ENCODE measurements around the gene SLC26A11. TPM values are rescaled to one million over a fixed set of nuclear protein-coding genes. Genes with fewer than 3 reads are reported as not detected.
A peak's percentile ranks its signal among the peaks of the same experiment; 100 is the strongest.

SLC26A11 gene
- total and polyA plus RNA-seq, 2 of the 13 experiments (the other 11 are each of a cell fraction or from before 2014, with no cell fraction given), result 8.7 to 13.2 TPM

DNA sequence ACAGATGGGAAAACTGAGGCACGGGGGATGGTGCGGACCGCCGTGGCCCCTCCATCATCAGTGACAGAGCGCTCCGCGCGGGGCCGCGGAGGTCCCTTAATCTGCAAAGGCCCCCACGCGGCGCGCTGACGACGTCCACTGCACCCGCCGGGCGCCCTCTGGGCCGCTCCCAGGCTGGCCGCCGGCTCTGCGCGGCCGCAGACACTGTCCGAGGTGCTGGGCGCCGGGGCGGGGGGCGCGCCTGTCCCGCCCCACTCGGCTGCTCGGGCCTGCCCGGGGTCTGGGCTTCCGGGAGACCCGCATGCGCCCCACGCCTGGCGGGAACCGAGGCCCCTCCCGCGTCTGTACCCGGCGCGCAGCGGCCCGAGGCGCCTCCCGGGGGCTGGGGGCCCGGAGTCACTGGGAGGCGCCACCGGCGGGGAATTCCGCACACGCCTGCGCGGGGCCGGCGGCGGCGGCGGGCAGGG is 39.9 kb downstream of the SLC26A11 start (continued):
- no peak for TF ChIP-seq GABPA (IDR thresholded peaks at IDR 0.05; ENCODE audit: low read depth, low read length)
- TF ChIP-seq GABPA (CRISPR knock-in tag; IDR thresholded peaks at IDR 0.05; ENCODE audit: low read depth), result no peak

DNA sequence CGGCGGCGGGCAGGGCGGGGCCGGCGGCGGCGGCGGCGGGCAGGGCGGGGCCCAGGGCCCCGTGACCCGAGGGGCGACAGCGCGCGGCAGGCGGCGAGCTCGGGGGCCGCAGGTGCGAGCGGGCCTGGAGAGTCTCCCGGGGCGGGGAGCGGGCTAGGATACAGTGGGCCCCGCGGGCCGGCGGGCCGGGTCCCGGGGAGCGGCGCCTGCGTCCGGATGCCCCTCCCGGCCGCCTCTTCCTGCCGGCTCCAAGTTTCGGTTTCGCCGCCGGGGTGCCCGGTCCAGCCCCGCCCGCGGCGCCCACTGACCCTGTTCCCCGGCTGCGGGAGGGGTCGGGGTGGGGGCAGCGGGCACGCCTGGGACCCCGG is 40.5 kb downstream of the SLC26A11 start, which contains the start of gene RNF213:
Gene RNF213 (plus strand): TSS at position 62 of the 368 bp plus-strand sequence. CDS start 2,830 bp downstream, outside the sequence.
- POLR2A ChIA-PET, result interaction anchor here (0.9 to 3.5 kb wide), 7 partner anchors 28 to 267 kb away, joined by 3 to 31 read pairs (median 6); partner anchors contain the start of genes EIF4A3, SGSH and SLC26A11
- BruUV-seq (replicated peaks), result no TSS peak
- 0% methylated on average over 5 of the region's 54 CpGs for WGBS (ENCODE audit: low lambda C conversion rate)
- DNase-seq (ENCODE audit: low spot score), result no peak
- in situ Hi-C loops (cut with HindIII; ENCODE audit: extremely low pct_ligation_motif_present, low pct_unique_long_range_greater_than_20kb) (no loop called here), intact Hi-C loops (cut with micrococcal nuclease; ENCODE audit: unreplicated experiment) (no loop called here)
- Histone ChIP-seq H3K9me3 (ENCODE audit: low read length) (no peaks in the 10 kb centered on the region), H3K27ac (ENCODE audit: extremely low read length, insufficient read depth, low read length) (peak within 1 kb of the TSS; percentile 94), H4K20me1 (ENCODE audit: insufficient read depth, low read length) (no peaks in the 10 kb centered on the region), H3K4me2 (ENCODE audit: low read depth, low read length) (peak within 1 kb of the TSS; percentile 99), H3K4me3 (replicated peaks in 1 of 3; ENCODE audit: insufficient read depth in 1 of 3, low read depth in 2 of 3, low read length in 3 of 3) (peak within 1 kb of the TSS; percentile 84 to 100 (median 89)), H2AFZ (ENCODE audit: low read length) (no peak within 1 kb of the TSS), H3K79me2 (ENCODE audit: insufficient read depth, low read length) (peaks cover 6% of the 10 kb centered on the region), H3K27me3 (ENCODE audit: control insufficient read depth in 1 of 2, insufficient read depth in 2 of 2, low read length in 2 of 2) (no peaks in the 10 kb centered on the region; a peak in 1 of 5 replicates), H3K4me1 (ENCODE audit: insufficient read depth, low read length) (peaks cover 50% of the 10 kb centered on the region), H3K36me3 (replicated peaks in 1 of 2; ENCODE audit: control insufficient read depth in 1 of 2, insufficient read depth in 2 of 2, low read length in 2 of 2) (no peaks in the 10 kb centered on the region), H3K9ac (ENCODE audit: insufficient read depth, low read depth, low read length) (peak within 1 kb of the TSS; percentile 92)
- FAIRE-seq, result no peak
- ATAC-seq, result peak; percentile 36
- CTCF ChIA-PET (ENCODE audit: low intra/inter-chr PET ratio, low total read pairs), result no interaction called here
- no peak for TF ChIP-seq SUZ12 (IDR thresholded peaks at IDR 0.05; ENCODE audit: low read depth, low read length)
- no peak for TF ChIP-seq NR2C2 (CRISPR knock-in tag; IDR thresholded peaks at IDR 0.05; ENCODE audit: borderline replicate concordance)
- TF ChIP-seq, protein P1, sequence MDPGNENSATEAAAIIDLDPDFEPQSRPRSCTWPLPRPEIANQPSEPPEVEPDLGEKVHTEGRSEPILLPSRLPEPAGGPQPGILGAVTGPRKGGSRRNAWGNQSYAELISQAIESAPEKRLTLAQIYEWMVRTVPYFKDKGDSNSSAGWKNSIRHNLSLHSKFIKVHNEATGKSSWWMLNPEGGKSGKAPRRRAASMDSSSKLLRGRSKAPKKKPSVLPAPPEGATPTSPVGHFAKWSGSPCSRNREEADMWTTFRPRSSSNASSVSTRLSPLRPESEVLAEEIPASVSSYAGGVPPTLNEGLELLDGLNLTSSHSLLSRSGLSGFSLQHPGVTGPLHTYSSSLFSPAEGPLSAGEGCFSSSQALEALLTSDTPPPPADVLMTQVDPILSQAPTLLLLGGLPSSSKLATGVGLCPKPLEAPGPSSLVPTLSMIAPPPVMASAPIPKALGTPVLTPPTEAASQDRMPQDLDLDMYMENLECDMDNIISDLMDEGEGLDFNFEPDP (CRISPR knock-in tag; conservative IDR thresholded peaks at IDR 0.05), result no peak
- TF ChIP-seq ZNF354B (CRISPR knock-in tag; IDR thresholded peaks at IDR 0.05), result no peak
- TF ChIP-seq LCORL (IDR thresholded peaks at IDR 0.05), result no peak
- TF ChIP-seq LCORL (CRISPR knock-in tag; IDR thresholded peaks at IDR 0.05), result no peak
- TF ChIP-seq SIN3A (IDR thresholded peaks at IDR 0.05; ENCODE audit: borderline replicate concordance, low read depth, low read length), result no peak
- TF ChIP-seq EP300 (IDR thresholded peaks at IDR 0.05; ENCODE audit: low read depth in 2 of 2, low read length in 2 of 2), result no peak
- no peak for TF ChIP-seq EP300 (CRISPR knock-in tag; IDR thresholded peaks at IDR 0.05; ENCODE audit: borderline replicate concordance)
- TF ChIP-seq MED8 (CRISPR knock-in tag; IDR thresholded peaks at IDR 0.05; ENCODE audit: insufficient replicate concordance), result no peak
- TF ChIP-seq CAMTA2 (CRISPR knock-in tag; IDR thresholded peaks at IDR 0.05; ENCODE audit: borderline replicate concordance), result no peak; the same call in 1 of the 2 replicates
- no peak for TF ChIP-seq MAFK (conservative IDR thresholded peaks at IDR 0.05 in 1 of 2, IDR thresholded peaks at IDR 0.05 in 1 of 2; ENCODE audit: low read length in 2 of 2)
- no peak for TF ChIP-seq REL (CRISPR knock-in tag; conservative IDR thresholded peaks at IDR 0.05)
- TF ChIP-seq ZNF331 (CRISPR knock-in tag; IDR thresholded peaks at IDR 0.05), result no peak
- no peak for TF ChIP-seq IRF2 (CRISPR knock-in tag; IDR thresholded peaks at IDR 0.05)
- no peak for TF ChIP-seq TEAD3 (CRISPR knock-in tag; optimal IDR thresholded peaks at IDR 0.05; ENCODE audit: borderline replicate concordance)
- TF ChIP-seq SOX5 (CRISPR knock-in tag; IDR thresholded peaks at IDR 0.05; ENCODE audit: borderline replicate concordance), result no peak
- TF ChIP-seq, protein P2, sequence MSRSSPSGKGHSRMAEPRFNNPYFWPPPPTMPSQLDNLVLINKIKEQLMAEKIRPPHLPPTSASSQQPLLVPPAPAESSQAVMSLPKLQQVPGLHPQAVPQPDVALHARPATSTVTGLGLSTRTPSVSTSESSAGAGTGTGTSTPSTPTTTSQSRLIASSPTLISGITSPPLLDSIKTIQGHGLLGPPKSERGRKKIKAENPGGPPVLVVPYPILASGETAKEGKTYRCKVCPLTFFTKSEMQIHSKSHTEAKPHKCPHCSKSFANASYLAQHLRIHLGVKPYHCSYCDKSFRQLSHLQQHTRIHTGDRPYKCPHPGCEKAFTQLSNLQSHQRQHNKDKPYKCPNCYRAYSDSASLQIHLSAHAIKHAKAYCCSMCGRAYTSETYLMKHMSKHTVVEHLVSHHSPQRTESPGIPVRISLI (CRISPR knock-in tag; IDR thresholded peaks at IDR 0.05; ENCODE audit: borderline replicate concordance), result no peak
- no peak for TF ChIP-seq RORA (CRISPR knock-in tag; IDR thresholded peaks at IDR 0.05)
- no peak for TF ChIP-seq NAIF1 (CRISPR knock-in tag; IDR thresholded peaks at IDR 0.05; ENCODE audit: borderline replicate concordance)
- TF ChIP-seq SMAD1 (CRISPR knock-in tag; IDR thresholded peaks at IDR 0.05; ENCODE audit: borderline replicate concordance, low read depth), result no peak

Measured in HepG2 (cell line).